NK-92 (cell line): ENCODE data around the gene RAET1L.
"Not testable (repeated sequence)": the region's sequence is repeated elsewhere in the genome, so short reads cannot be mapped to it uniquely, and the experiment has no call there.

Source experiments
- DNase-seq: peaks from one replicate; lab custom pipeline; 2025; ENCODE audit not compliant: unreplicated experiment; lab: John Stamatoyannopoulos, UW

The RAET1L gene

GRCh38 chr6:150017186-150017521 lies 8.2 kb downstream of the RAET1L start:
- DNase-seq: not testable (repeated sequence)

GRCh38 chr6:150016324-150017185 lies 8.8 kb downstream of the RAET1L start:
- no peak for DNase-seq

GRCh38 chr6:150015281-150016001 lies 9.9 kb downstream of the RAET1L start:
- DNase-seq: not testable (repeated sequence)

GRCh38 chr6:150014623-150015280 lies 10.6 kb downstream of the RAET1L start:
- not testable (repeated sequence) for DNase-seq

GRCh38 chr6:150013785-150014622 lies 11.3 kb downstream of the RAET1L start:
- DNase-seq: not testable (repeated sequence)

- DNase-seq: not testable (repeated sequence)
Measured at GRCh38 chr6:150012846-150013784, 12.2 kb downstream of the RAET1L start.

GRCh38 chr6:150008588-150008987 lies 16.7 kb downstream of the RAET1L start:
- no peak for DNase-seq

GRCh38 chr6:150006961-150007464 lies 18.3 kb downstream of the RAET1L start:
- no peak for DNase-seq

GRCh38 chr6:150005761-150006651 lies 19.3 kb downstream of the RAET1L start:
- DNase-seq: no peak

- peak; percentile 67 for DNase-seq
Measured at GRCh38 chr6:150004783-150005717, 20.3 kb downstream of the RAET1L start.

GRCh38 chr6:150004101-150004782 lies 21.1 kb downstream of the RAET1L start:
- DNase-seq: no peak

- not testable (repeated sequence) for DNase-seq
Measured at GRCh38 chr6:150003599-150003998, 21.7 kb downstream of the RAET1L start.

- DNase-seq: no peak
Measured at GRCh38 chr6:150002710-150003109, 22.6 kb downstream of the RAET1L start.

GRCh38 chr6:150001295-150002008 lies 23.9 kb downstream of the RAET1L start:
- no peak for DNase-seq

GRCh38 chr6:149999636-150000035 lies 25.7 kb downstream of the RAET1L start:
- no peak for DNase-seq

GRCh38 chr6:149995971-149996370 lies 29.4 kb downstream of the RAET1L start:
- no peak for DNase-seq
